ENCODE data around the gene WDR41. TPM values are rescaled to one million over a fixed set of nuclear protein-coding genes. Genes with fewer than 3 reads are reported as not detected.
A peak's percentile ranks its signal among the peaks of the same experiment; 100 is the strongest.

WDR41 gene
- total RNA-seq, 2 donors from 2014 or later = 48.9 to 129 TPM

DNA sequence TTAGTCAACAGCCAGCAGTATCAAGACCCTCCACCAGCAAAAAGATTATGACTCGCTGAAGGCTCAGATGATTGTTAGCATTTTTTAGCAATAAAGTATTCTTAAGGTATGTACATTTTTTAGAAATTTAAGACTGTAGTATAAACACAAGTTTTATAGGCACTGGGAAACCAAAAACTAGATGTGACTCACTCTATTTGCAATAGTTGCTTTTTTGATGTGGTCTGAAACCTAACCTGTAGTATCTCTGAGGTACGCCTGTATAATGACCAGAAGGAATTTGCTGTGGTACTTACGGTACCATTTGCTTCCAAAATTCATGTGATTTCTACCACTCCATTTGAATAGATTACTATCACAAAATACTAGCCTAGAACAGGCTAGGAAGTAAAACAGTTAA is 60.8 kb downstream of the WDR41 start:
- Histone ChIP-seq H3K27me3 (replicated peaks; ENCODE audit: insufficient read depth) (no peaks in the 10 kb centered on the region), H3K36me3 (peaks cover 15% of the 10 kb centered on the region), H3K9me3 (no peaks in the 10 kb centered on the region), H3K4me3 (no peak overlapping the region), H3K4me1 (ENCODE audit: control insufficient read depth in 1 of 2, low read depth in 2 of 2) (peaks cover 16 to 41% of the 10 kb centered on the region in 2 donors), H3K27ac (peak overlapping the region in 1 of 2 donors; percentile 94)
- ATAC-seq (ENCODE audit: insufficient number of reproducible peaks, low FRiP score, low read depth) (no peak), DNase-seq (ENCODE audit: low spot score) (no peak)
- no peak for TF ChIP-seq CTCF (IDR thresholded peaks at IDR 0.05)

- peaks cover 11% of the 10 kb centered on the region for H3K36me3 ChIP-seq
- peak overlapping the region; percentile 73 to 94 for H3K27ac ChIP-seq
- no peaks in the 10 kb centered on the region for H3K27me3 ChIP-seq (replicated peaks; ENCODE audit: insufficient read depth)
Measured at GRCh38 chr5:77430726-77431125, 61.4 kb downstream of the WDR41 start.

GRCh38 chr5:77428526-77428925 is 63.6 kb downstream of the WDR41 start:
- H3K4me3 ChIP-seq = no peak overlapping the region
- ATAC-seq (ENCODE audit: insufficient number of reproducible peaks, low FRiP score, low read depth) (peak; percentile 39), DNase-seq (ENCODE audit: low spot score) (no peak)
- H3K27ac ChIP-seq = peak overlapping the region; percentile 73 to 94
- TF ChIP-seq CTCF (IDR thresholded peaks at IDR 0.05) = no peak
- H3K9me3 ChIP-seq = no peaks in the 10 kb centered on the region
- H3K27me3 ChIP-seq (replicated peaks; ENCODE audit: insufficient read depth) = no peaks in the 10 kb centered on the region
- H3K4me1 ChIP-seq (ENCODE audit: control insufficient read depth in 1 of 2, low read depth in 2 of 2) = peaks cover 21 to 66% of the 10 kb centered on the region in 2 donors
- H3K36me3 ChIP-seq = peaks cover 11% of the 10 kb centered on the region

More at GRCh38 chr5:77430726-77431125, 61.4 kb downstream of the WDR41 start:
- TF ChIP-seq CTCF (IDR thresholded peaks at IDR 0.05) = no peak
- Histone ChIP-seq H3K4me1 (ENCODE audit: control insufficient read depth in 1 of 2, low read depth in 2 of 2) (peaks cover 21 to 46% of the 10 kb centered on the region in 2 donors), H3K9me3 (no peaks in the 10 kb centered on the region), H3K4me3 (no peak overlapping the region)
- ATAC-seq (ENCODE audit: insufficient number of reproducible peaks, low FRiP score, low read depth) (no peak), DNase-seq (ENCODE audit: low spot score) (no peak)

- DNase-seq (ENCODE audit: low spot score) (no peak), ATAC-seq (ENCODE audit: insufficient number of reproducible peaks, low FRiP score, low read depth) (no peak)
- no peaks in the 10 kb centered on the region for H3K27me3 ChIP-seq (replicated peaks; ENCODE audit: insufficient read depth)
- H3K4me1 ChIP-seq (ENCODE audit: control insufficient read depth in 1 of 2, low read depth in 2 of 2) = peaks cover 21 to 72% of the 10 kb centered on the region in 2 donors
- H3K9me3 ChIP-seq = no peaks in the 10 kb centered on the region
- H3K36me3 ChIP-seq = peaks cover 9% of the 10 kb centered on the region
- H3K4me3 ChIP-seq = no peak overlapping the region
- no peak for TF ChIP-seq CTCF (IDR thresholded peaks at IDR 0.05)
- peak overlapping the region; percentile 73 to 94 for H3K27ac ChIP-seq
Measured at GRCh38 chr5:77427998-77428397, 64.1 kb downstream of the WDR41 start.

GRCh38 chr5:77426670-77427069 is 65.4 kb downstream of the WDR41 start:
- no peaks in the 10 kb centered on the region for H3K36me3 ChIP-seq

More at GRCh38 chr5:77426670-77427069, 65.4 kb downstream of the WDR41 start:
- no peak for DNase-seq (ENCODE audit: low spot score)
- Histone ChIP-seq H3K4me3 (no peak overlapping the region), H3K27ac (peak overlapping the region; percentile 73 to 94), H3K27me3 (replicated peaks; ENCODE audit: insufficient read depth) (no peaks in the 10 kb centered on the region), H3K4me1 (ENCODE audit: control insufficient read depth in 1 of 2, low read depth in 2 of 2) (peaks cover 21 to 73% of the 10 kb centered on the region in 2 donors), H3K9me3 (no peaks in the 10 kb centered on the region)
- no peak for ATAC-seq (ENCODE audit: insufficient number of reproducible peaks, low FRiP score, low read depth)
- no peak for TF ChIP-seq CTCF (IDR thresholded peaks at IDR 0.05)
